Gastrocnemius medialis (tissue), 4 donors: ENCODE data around the gene NCAN.

Source experiments
- CTCF ChIP-seq, 5 experiments: fragments of 450-650 bp in 3 of 5; fragments of 200-600 bp in 2 of 5; sonication (generic) in 2 of 5; IDR thresholded peaks in 4 of 5; conservative IDR thresholded peaks in 1 of 5; 1 replicate in 4 of 5; 2 replicates in 1 of 5; pipeline ENCODE4 v1.5.1; 2016 to 2019; ENCODE audit warnings: antibody characterized with exemption in 5 of 5, mild to moderate bottlenecking in 3 of 5, moderate library complexity in 3 of 5
- POLR2A ChIP-seq, 2 donors: fragments of 450-650 bp; IDR thresholded peaks; one replicate each; pipeline ENCODE4 v1.6.1; 2017; ENCODE audit warnings: antibody characterized with exemption in 2 of 2, mild to moderate bottlenecking in 2 of 2, moderate library complexity in 2 of 2

GRCh38 chr19:19202707-19203011 lies 9.1 kb upstream of the NCAN start:
- TF ChIP-seq POLR2A (IDR thresholded peaks at IDR 0.05) = no peak
- TF ChIP-seq CTCF (IDR thresholded peaks at IDR 0.05 in 4 of 5, conservative IDR thresholded peaks at IDR 0.05 in 1 of 5) = no peak
